Uterus (tissue), 2 donors: Measurements from ENCODE around the gene LSM4.

Experiments used
- CTCF ChIP-seq, 4 experiments: fragments of 200-600 bp in 2 of 4; fragments of 450-650 bp in 2 of 4; sonication (generic) in 2 of 4; IDR thresholded peaks; one replicate each; pipeline ENCODE4 v1.5.1; 2016 to 2019; ENCODE audit warnings: antibody characterized with exemption in 4 of 4, mild to moderate bottlenecking in 2 of 4, moderate library complexity in 1 of 4
- POLR2A ChIP-seq, 2 donors: fragments of 450-650 bp; IDR thresholded peaks; one replicate each; pipeline ENCODE4 v1.6.1; 2016; ENCODE audit warnings: antibody characterized with exemption in 2 of 2, mild to moderate bottlenecking in 1 of 2, moderate library complexity in 1 of 2

- peak in 1 of 4 experiments; percentile 0 for TF ChIP-seq CTCF (IDR thresholded peaks at IDR 0.05)
- peak in 1 of 2 donors; percentile 7 for TF ChIP-seq POLR2A (IDR thresholded peaks at IDR 0.05)
These were observed 29.9 kb downstream of the LSM4 start for GRCh38 chr19:18292810-18293641.
